Measurements from ENCODE around the gene MRAS.

Gene MRAS

GRCh38 chr3:138347960-138348753, at the start of gene MRAS:
MRAS (plus strand) TSS chr3:138348579; CDS start chr3:138372884, 24,305 bp downstream.
- DNase-seq (ENCODE audit: low read depth) = no peak
- peak within 1 kb of the TSS; percentile 27 for H3K4me3 ChIP-seq (ENCODE audit: low read depth, low read length)
- TF ChIP-seq CTCF (IDR thresholded peaks at IDR 0.05; ENCODE audit: low read depth, low read length, missing control alignments) = peak; percentile 17

DNA sequence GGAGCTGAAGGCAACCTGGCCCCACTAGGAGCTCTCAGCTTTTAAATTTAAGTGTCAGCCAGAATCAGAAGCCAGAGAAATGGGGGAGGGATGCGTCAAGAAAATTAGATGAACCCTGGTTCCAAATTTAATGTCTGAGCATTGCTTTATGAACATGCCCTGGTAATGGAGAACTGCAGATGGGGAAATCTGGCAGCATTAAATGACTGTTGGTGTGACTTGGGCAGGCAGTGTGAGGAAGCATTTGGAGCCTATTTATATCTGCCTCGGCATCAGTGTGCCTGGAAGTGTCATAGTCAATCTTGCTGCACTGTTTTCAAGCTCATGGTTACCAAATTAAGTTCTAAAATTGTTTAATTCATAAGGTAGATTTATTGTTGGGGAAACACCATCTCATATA, 47.7 kb upstream of the MRAS start:
- no peak for DNase-seq (ENCODE audit: low read depth)
- TF ChIP-seq CTCF (IDR thresholded peaks at IDR 0.05; ENCODE audit: low read depth, low read length, missing control alignments) = no peak
- H3K4me3 ChIP-seq (ENCODE audit: low read depth, low read length) = no peak overlapping the region

GRCh38 chr3:138303474-138303873, 44.9 kb upstream of the MRAS start:
- TF ChIP-seq CTCF (IDR thresholded peaks at IDR 0.05; ENCODE audit: low read depth, low read length, missing control alignments) = no peak
- no peak overlapping the region for H3K4me3 ChIP-seq (ENCODE audit: low read depth, low read length)
- no peak for DNase-seq (ENCODE audit: low read depth)

DNA sequence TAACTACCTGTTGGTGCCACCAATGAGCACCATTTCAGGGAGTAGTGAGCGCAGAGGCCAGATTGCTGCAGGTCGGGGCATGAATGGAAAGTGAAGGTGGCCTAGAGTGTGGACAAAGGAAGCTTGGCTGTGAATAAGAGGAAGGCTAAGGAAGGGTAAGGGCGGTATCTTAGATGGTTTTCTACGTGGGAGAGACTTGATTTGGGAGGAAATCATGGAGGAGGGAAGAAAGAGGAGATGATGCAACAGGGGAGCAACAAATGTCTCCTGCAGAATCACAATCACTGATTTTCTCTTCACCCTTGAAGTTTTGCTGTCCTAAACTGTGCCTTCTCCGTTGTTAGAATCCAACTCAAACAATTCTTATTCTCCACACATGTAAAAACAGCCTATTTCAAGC, 40.5 kb upstream of the MRAS start:
- TF ChIP-seq CTCF (IDR thresholded peaks at IDR 0.05; ENCODE audit: low read depth, low read length, missing control alignments) = no peak
- no peak for DNase-seq (ENCODE audit: low read depth)
- H3K4me3 ChIP-seq (ENCODE audit: low read depth, low read length) = no peak overlapping the region

DNA sequence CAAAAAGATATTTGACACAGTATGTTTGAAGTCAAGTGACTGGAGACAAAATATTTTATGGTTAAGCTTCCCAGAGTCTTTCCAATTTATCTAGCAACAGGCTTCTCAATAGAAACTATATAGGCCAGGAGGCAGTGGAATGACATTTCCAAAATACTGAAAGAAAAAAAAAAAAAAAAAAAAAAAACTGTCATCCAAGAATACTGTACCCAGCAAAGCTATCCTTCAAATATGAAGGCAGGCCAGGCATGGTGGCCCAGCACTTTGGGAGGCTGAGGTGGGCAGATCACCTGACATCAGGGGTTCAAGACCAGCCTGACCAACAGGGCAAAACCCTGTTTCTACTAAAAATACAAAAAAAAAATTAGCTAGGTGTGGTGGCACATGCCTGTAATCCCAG, 39.6 kb upstream of the MRAS start:
- no peak overlapping the region for H3K4me3 ChIP-seq (ENCODE audit: low read depth, low read length)
- no peak for TF ChIP-seq CTCF (IDR thresholded peaks at IDR 0.05; ENCODE audit: low read depth, low read length, missing control alignments)
- DNase-seq (ENCODE audit: low read depth) = no peak

DNA sequence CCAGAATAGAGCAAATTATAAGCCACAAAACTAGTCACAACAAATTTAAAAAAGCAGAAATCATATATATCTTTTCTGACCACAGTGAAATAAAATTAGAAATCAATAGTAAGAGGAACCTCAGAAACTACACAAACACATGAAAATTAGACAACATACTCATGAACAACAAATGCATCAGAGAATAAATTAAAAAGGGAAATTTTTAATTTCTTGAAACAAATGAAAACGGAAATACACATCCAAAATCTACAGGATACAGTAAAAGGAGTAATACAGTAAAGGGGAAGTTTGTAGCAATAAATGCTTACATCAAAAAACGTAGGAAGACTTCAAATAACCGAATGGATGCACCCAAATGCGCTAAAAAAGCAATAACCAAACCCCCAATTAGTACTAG, 37.9 kb upstream of the MRAS start:
- DNase-seq (ENCODE audit: low read depth) = no peak
- H3K4me3 ChIP-seq (ENCODE audit: low read depth, low read length) = no peak overlapping the region
- TF ChIP-seq CTCF (IDR thresholded peaks at IDR 0.05; ENCODE audit: low read depth, low read length, missing control alignments) = no peak

- TF ChIP-seq CTCF (IDR thresholded peaks at IDR 0.05; ENCODE audit: low read depth, low read length, missing control alignments) = no peak
- no peak for DNase-seq (ENCODE audit: low read depth)
These were observed 33.6 kb upstream of the MRAS start for GRCh38 chr3:138314751-138315150.

More at GRCh38 chr3:138314751-138315150, 33.6 kb upstream of the MRAS start:
- H3K4me3 ChIP-seq (ENCODE audit: low read depth, low read length) = no peak overlapping the region
